GM12878 (cell line): ENCODE measurements around the gene PDE6B. TPM values are rescaled to one million over a fixed set of nuclear protein-coding genes. Genes with fewer than 3 reads are reported as not detected.

Experiments
- ATAC-seq: fragments of 200-7000 bp; cut with Tn5 transposase; 3 replicates; pipeline ENCODE4 v1.9.1; 2020; ENCODE audit warnings: mild to moderate bottlenecking, moderate library complexity
- BruUV-seq: library from RNA; stranded (reverse); fragments of 400-500 nt; replicated peaks from 2 replicates; lab custom pipeline; 2021; lab: Mats Ljungman, UMichigan
- CTCF ChIA-PET: fragments of 300-600 bp; sonication (Branson Sonifier 250); formaldehyde crosslinking; extraction: SDS; loops from one replicate; lab custom pipeline; 2021; ENCODE audit warnings: inconsistent platforms; lab: Yijun Ruan, JAX
- POLR2A ChIA-PET: fragments of 350-600 bp; formaldehyde crosslinking; extraction: SDS; loops from one replicate; lab custom pipeline; 2021; ENCODE audit warnings: inconsistent platforms; lab: Charles Lee
- RAD21 ChIA-PET: fragments of 300-600 bp; sonication (Branson Sonifier 250); formaldehyde crosslinking; loops from one replicate; lab custom pipeline; 2023; ENCODE audit warnings: antibody characterized with exemption; ENCODE audit not compliant: unreplicated experiment; lab: Charles Lee
- SMC1A ChIA-PET: fragments of 300-600 bp; sonication (Branson Sonifier 250); formaldehyde crosslinking; loops from one replicate; lab custom pipeline; 2023; ENCODE audit not compliant: unreplicated experiment, uncharacterized antibody; lab: Charles Lee
- DNase-seq: peaks from one replicate; pipeline ENCODE4 v3.0.0-alpha.2; 2011; ENCODE audit warnings: low read depth, low spot score
- FAIRE-seq: peaks from 3 replicates; lab custom pipeline; 2011; peaks lifted over from hg19 to GRCh38; lab: Jason Lieb, UNC
- H2AFZ ChIP-seq: 2 replicates; pipeline ENCODE4 v1.6.0; 2011; ENCODE audit warnings: low read depth, low read length, control low read depth; ENCODE audit not compliant: control insufficient read depth
- H3K27ac ChIP-seq: 2 replicates; pipeline ENCODE4 v1.5.1; 2011; ENCODE audit warnings: control low read depth; ENCODE audit not compliant: control insufficient read depth, insufficient read depth
- H3K27me3 ChIP-seq, 2 experiments: replicated peaks in 1 of 2; 2 replicates each; pipeline versions ENCODE4 v1.6.0 to v1.6.1; 2011; ENCODE audit warnings: low read length in 1 of 2; ENCODE audit not compliant: control insufficient read depth in 2 of 2, insufficient read depth in 2 of 2
- H3K36me3 ChIP-seq, 2 experiments: 2 replicates each; pipeline ENCODE4 v1.5.1; 2011; ENCODE audit warnings: low read length in 1 of 2; ENCODE audit not compliant: control insufficient read depth in 2 of 2, insufficient read depth in 2 of 2
- H3K4me1 ChIP-seq: 2 replicates; pipeline ENCODE4 v1.6.1; 2011; ENCODE audit warnings: mild to moderate bottlenecking, low read length, moderate library complexity, mixed read lengths; ENCODE audit not compliant: control insufficient read depth, insufficient read depth
- H3K4me2 ChIP-seq: 2 replicates; pipeline ENCODE4 v1.6.0; 2011; ENCODE audit warnings: control low read depth; ENCODE audit not compliant: control insufficient read depth, insufficient read depth
- H3K4me3 ChIP-seq: fragments of 200-600 bp; sonication (generic); 2 replicates; pipeline ENCODE4 v1.5.1; 2016
- H3K79me2 ChIP-seq: 2 replicates; pipeline ENCODE4 v1.6.0; 2011; ENCODE audit warnings: low read length; ENCODE audit not compliant: control insufficient read depth, insufficient read depth
- H3K9ac ChIP-seq: 2 replicates; pipeline ENCODE4 v1.8.0; 2011; ENCODE audit warnings: low read length, control low read depth, mixed read lengths; ENCODE audit not compliant: control insufficient read depth, insufficient read depth
- H3K9me3 ChIP-seq: replicated peaks from 3 replicates; pipeline ENCODE4 v1.5.1; 2011; ENCODE audit warnings: mild to moderate bottlenecking, low read length; ENCODE audit not compliant: control insufficient read depth, insufficient read depth
- H4K20me1 ChIP-seq: 2 replicates; pipeline ENCODE4 v1.6.0; 2011; ENCODE audit not compliant: control insufficient read depth, insufficient read depth
- EP300 ChIP-seq, 2 experiments: fragments of 150-350 bp in 1 of 2; IDR thresholded peaks; 2 replicates each; pipeline ENCODE4 v1.6.1; 2011 to 2012; ENCODE audit warnings: low read depth in 2 of 2, low read length in 2 of 2, borderline replicate concordance in 1 of 2, improper control_type of control experiment in 1 of 2, inconsistent platforms in 1 of 2; ENCODE audit not compliant: control insufficient read depth in 1 of 2
- FOXM1 ChIP-seq: IDR thresholded peaks from 2 replicates; pipeline ENCODE4 v1.6.1; 2012; ENCODE audit warnings: low read depth, mild to moderate bottlenecking, inconsistent platforms, low read length, moderate library complexity
- IRF4 ChIP-seq: IDR thresholded peaks from 2 replicates; pipeline ENCODE4 v1.6.1; 2011; ENCODE audit warnings: low read depth, low read length
- RUNX3 ChIP-seq: IDR thresholded peaks from 2 replicates; pipeline ENCODE4 v1.6.1; 2012; ENCODE audit warnings: low read length, inconsistent platforms
- SUZ12 ChIP-seq: fragments of 200-600 bp; sonication (generic); IDR thresholded peaks from one replicate; pipeline ENCODE4 v1.6.1; 2018; ENCODE audit warnings: antibody characterized with exemption, mild to moderate bottlenecking; ENCODE audit not compliant: unreplicated experiment
- ZZZ3 ChIP-seq: IDR thresholded peaks from 2 replicates; pipeline ENCODE4 v1.6.1; 2011; ENCODE audit warnings: low read depth; ENCODE audit not compliant: control insufficient read depth, insufficient read length
- WGBS: methylation state at CpG from one replicate; pipeline ENCODE4 v1.1.6; 2016; ENCODE audit warnings: low lambda C conversion rate; ENCODE audit not compliant: insufficient replicate concordance, insufficient coverage; ENCODE audit errors: missing lambda C conversion rate; 5-methylcytosine and 5-hydroxymethylcytosine counted together
- in situ Hi-C: fragments of 300-500 bp; cut with MboI; formaldehyde crosslinking; loops from 9 replicates; pipeline ENCODE4 v1.14.3; 2018; ENCODE audit warnings: mixed read lengths
- intact Hi-C: fragments of 100-400 bp; cut with micrococcal nuclease; formaldehyde crosslinking; loops from one replicate; pipeline ENCODE4 v1.14.2; 2022; ENCODE audit not compliant: unreplicated experiment
- polyA plus RNA-seq, 11 experiments: library from polyadenylated mRNA; depleted of rRNA in 4 of 11; unstranded in 6 of 11; stranded (reverse) in 5 of 11; fragments of >200 nt; fragmentation: Nextera tagmentation in 4 of 11; fragmentation: Illumina TruSeq in 1 of 11; extraction: Ambion mirVana in 4 of 11; extraction: Trizol in 1 of 11; gene quantifications; 1 replicate in 1 of 11; 2 replicates in 10 of 11; pipeline versions ENCODE4 v1.2.1 to v1.2.3, GENCODE V29; 2011 to 2016; ENCODE audit warnings: inconsistent platforms in 2 of 11, missing spikeins in 2 of 11, low read depth in 1 of 11
- total RNA-seq, 4 experiments: library from RNA; depleted of rRNA in 3 of 4; stranded (reverse); fragments of >200 nt in 3 of 4; fragmentation: Illumina TruSeq in 1 of 4; extraction: Trizol in 1 of 4; gene quantifications; 2 replicates each; pipeline versions ENCODE4 v1.2.1 to v1.2.3, GENCODE V29; 2013 to 2021
- TF ChIP-seq, protein P1 (sequence below): IDR thresholded peaks from 2 replicates; pipeline ENCODE4 v1.6.1; 2011; ENCODE audit warnings: borderline replicate concordance, low read depth, mild to moderate bottlenecking, moderate library complexity, mixed read lengths, low read length; ENCODE audit not compliant: insufficient read depth; ENCODE audit errors: extremely low read length
- TF ChIP-seq, protein P2 (sequence below): fragments of 450-650 bp; IDR thresholded peaks from 2 replicates; pipeline ENCODE4 v1.6.1; 2018; ENCODE audit warnings: mild to moderate bottlenecking, low read depth, moderate library complexity; ENCODE audit not compliant: partially characterized antibody
- TF ChIP-seq, protein P3 (sequence below): fragments of 450-650 bp; IDR thresholded peaks from 2 replicates; pipeline ENCODE4 v1.6.1; 2016; ENCODE audit warnings: mild to moderate bottlenecking, moderate library complexity, borderline replicate concordance

The PDE6B gene
- total and polyA plus RNA-seq, 10 of the 15 experiments (the other 5 are each of a cell fraction or from before 2014, with no cell fraction given), result 2.6 to 6.4 (median 3.8) TPM

DNA sequence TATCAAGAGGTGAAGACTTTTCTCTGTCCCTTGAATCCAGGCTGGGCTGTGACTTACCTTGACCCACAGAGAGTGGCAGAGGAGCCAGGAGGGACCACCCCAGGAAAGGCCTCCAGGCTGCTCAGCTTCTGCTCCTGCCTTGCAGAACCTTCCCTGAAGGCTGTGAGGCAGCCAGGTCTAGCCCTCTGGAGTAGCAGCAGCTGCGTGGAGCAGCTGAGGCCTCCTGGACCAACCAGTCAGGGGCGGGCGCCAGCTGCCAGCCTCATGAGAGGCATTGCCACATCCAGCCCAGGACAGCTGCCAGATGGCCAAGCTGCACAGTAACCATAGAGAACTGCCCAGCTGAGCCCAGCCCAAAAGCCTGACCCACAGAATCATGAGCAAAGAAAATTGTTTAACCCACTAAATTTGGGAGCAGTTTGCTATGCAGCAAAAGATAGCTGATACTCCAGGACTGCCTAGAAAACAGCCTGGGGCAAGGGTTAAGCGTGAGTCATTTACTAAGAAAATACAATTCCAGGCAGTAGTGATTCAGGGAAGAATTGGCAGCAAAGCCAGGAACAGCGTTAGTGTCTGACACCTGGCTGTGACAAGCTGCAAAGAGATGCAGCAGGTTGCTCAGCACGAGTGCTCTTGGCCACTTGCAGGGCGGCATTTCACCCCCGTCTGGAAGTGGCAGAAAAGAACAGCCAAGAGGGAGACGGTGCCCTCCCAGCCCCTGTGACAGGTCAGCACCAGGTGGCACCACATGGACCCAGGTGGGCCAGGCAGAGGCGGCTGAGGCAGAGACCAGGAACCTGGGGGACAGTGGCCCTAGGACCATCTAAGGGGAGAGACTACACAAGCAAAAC lies 14.7 kb upstream of the PDE6B start:
- POLR2A ChIA-PET, result no interaction called here
- H3K79me2 ChIP-seq, result no peaks in the 10 kb centered on the region
- ATAC-seq, result no peak
- RAD21 ChIA-PET, result no interaction called here
- no peak for FAIRE-seq
- H3K4me1 ChIP-seq, result no peaks in the 10 kb centered on the region
- SMC1A ChIA-PET, result no interaction called here
- H4K20me1 ChIP-seq, result no peaks in the 10 kb centered on the region
- no peak overlapping the region for H2AFZ ChIP-seq
- BruUV-seq, result no TSS peak
- intact Hi-C loops, result no loop called here
- no peak overlapping the region for H3K9ac ChIP-seq
- CTCF ChIA-PET, result interaction anchor here (1.5 kb wide), 1 partner anchor 8 kb away, joined by 3 read pairs; no protein-coding TSS in a partner anchor
- no peak overlapping the region for H3K4me2 ChIP-seq
- H3K9me3 ChIP-seq, result no peaks in the 10 kb centered on the region; the same call in 2 of the 3 replicates
- no peak overlapping the region for H3K27ac ChIP-seq
- H3K27me3 ChIP-seq, result no peaks in the 10 kb centered on the region
- no peak overlapping the region for H3K4me3 ChIP-seq
- in situ Hi-C loops, result no loop called here
- WGBS, result 24% methylated on average over 10 of the region's 10 CpGs
- DNase-seq, result no peak
- TF ChIP-seq, protein P1, sequence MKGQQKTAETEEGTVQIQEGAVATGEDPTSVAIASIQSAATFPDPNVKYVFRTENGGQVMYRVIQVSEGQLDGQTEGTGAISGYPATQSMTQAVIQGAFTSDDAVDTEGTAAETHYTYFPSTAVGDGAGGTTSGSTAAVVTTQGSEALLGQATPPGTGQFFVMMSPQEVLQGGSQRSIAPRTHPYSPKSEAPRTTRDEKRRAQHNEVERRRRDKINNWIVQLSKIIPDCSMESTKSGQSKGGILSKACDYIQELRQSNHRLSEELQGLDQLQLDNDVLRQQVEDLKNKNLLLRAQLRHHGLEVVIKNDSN, result no peak
- TF ChIP-seq IRF4 (no peak), FOXM1 (no peak), SUZ12 (no peak), ZZZ3 (no peak), EP300 (IDR thresholded peaks at IDR 0.05; ENCODE audit: borderline replicate concordance in 1 of 2, control insufficient read depth in 1 of 2, low read depth in 2 of 2, low read length in 2 of 2) (no peak), RUNX3 (no peak)
- TF ChIP-seq, protein P2, sequence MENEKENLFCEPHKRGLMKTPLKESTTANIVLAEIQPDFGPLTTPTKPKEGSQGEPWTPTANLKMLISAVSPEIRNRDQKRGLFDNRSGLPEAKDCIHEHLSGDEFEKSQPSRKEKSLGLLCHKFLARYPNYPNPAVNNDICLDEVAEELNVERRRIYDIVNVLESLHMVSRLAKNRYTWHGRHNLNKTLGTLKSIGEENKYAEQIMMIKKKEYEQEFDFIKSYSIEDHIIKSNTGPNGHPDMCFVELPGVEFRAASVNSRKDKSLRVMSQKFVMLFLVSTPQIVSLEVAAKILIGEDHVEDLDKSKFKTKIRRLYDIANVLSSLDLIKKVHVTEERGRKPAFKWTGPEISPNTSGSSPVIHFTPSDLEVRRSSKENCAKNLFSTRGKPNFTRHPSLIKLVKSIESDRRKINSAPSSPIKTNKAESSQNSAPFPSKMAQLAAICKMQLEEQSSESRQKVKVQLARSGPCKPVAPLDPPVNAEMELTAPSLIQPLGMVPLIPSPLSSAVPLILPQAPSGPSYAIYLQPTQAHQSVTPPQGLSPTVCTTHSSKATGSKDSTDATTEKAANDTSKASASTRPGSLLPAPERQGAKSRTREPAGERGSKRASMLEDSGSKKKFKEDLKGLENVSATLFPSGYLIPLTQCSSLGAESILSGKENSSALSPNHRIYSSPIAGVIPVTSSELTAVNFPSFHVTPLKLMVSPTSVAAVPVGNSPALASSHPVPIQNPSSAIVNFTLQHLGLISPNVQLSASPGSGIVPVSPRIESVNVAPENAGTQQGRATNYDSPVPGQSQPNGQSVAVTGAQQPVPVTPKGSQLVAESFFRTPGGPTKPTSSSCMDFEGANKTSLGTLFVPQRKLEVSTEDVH, result no peak
- TF ChIP-seq, protein P3, sequence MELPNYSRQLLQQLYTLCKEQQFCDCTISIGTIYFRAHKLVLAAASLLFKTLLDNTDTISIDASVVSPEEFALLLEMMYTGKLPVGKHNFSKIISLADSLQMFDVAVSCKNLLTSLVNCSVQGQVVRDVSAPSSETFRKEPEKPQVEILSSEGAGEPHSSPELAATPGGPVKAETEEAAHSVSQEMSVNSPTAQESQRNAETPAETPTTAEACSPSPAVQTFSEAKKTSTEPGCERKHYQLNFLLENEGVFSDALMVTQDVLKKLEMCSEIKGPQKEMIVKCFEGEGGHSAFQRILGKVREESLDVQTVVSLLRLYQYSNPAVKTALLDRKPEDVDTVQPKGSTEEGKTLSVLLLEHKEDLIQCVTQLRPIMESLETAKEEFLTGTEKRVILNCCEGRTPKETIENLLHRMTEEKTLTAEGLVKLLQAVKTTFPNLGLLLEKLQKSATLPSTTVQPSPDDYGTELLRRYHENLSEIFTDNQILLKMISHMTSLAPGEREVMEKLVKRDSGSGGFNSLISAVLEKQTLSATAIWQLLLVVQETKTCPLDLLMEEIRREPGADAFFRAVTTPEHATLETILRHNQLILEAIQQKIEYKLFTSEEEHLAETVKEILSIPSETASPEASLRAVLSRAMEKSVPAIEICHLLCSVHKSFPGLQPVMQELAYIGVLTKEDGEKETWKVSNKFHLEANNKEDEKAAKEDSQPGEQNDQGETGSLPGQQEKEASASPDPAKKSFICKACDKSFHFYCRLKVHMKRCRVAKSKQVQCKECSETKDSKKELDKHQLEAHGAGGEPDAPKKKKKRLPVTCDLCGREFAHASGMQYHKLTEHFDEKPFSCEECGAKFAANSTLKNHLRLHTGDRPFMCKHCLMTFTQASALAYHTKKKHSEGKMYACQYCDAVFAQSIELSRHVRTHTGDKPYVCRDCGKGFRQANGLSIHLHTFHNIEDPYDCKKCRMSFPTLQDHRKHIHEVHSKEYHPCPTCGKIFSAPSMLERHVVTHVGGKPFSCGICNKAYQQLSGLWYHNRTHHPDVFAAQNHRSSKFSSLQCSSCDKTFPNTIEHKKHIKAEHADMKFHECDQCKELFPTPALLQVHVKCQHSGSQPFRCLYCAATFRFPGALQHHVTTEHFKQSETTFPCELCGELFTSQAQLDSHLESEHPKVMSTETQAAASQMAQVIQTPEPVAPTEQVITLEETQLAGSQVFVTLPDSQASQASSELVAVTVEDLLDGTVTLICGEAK, result no peak
- TF ChIP-seq, all 136 proteins: peak for 0
- no peaks in the 10 kb centered on the region for H3K36me3 ChIP-seq
